T-helper 2 cell (primary cell): Measurements from ENCODE around the gene GPBP1.
"Not testable (repeated sequence)": the region's sequence is repeated elsewhere in the genome, so short reads cannot be mapped to it uniquely, and the experiment has no call there.

Experiments
- DNase-seq, 5 experiments: peaks; one replicate each; pipeline versions ENCODE4 v3.0.0 to v3.0.0-alpha.2; 2012 to 2022

Gene GPBP1

GRCh38 chr5:57177479-57178156, 3.8 kb downstream of the GPBP1 start:
- no peak for DNase-seq

GRCh38 chr5:57178238-57178637, 4.4 kb downstream of the GPBP1 start:
- not testable (repeated sequence) for DNase-seq

- DNase-seq, result no peak
These were observed 5.7 kb downstream of the GPBP1 start for GRCh38 chr5:57179262-57180200.

DNA sequence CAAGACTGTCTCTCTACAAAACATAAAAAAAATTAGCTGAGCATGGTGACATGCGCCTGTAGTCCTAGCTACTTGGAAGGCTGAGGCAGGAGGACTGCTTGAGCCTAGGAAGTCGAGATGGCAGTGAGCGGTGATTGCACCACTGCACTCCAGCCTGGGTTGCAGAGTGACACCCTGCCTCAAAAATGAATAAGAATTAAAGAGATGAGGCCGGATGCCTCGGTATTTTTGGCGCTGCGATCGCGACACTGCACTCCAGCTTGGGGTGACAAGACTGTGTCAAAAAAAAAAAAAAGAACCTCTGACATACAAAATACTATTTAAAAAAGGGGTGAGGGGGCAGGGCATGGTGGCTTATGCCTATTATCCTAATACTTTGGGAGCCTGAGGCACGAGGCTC, 7.3 kb downstream of the GPBP1 start:
- peak in 2 of 5 experiments; percentile 19 to 67 for DNase-seq

DNA sequence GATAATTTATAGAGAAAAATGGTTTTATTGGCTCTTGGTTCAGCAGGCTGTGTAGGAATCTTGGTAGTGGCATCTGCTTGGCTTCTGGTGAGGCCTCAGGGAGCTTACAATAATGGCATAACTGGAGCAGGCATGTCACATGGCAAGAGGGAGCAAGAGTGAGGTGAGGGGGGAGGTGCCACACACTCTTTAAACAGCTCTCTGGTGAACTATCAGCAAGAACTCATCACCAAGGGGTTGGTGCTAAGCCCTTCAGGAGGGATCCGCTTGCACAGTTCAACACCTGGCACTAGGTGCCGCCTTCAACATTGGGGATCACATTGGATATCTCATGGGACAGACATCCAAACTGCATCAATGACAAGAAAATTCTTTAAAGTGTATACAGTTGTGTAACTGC, 10.5 kb downstream of the GPBP1 start:
- peak in 1 of 5 experiments; percentile 36 for DNase-seq

GRCh38 chr5:57185313-57185712, 11.5 kb downstream of the GPBP1 start:
- no peak for DNase-seq

- no peak for DNase-seq
These were observed 12.3 kb downstream of the GPBP1 start for GRCh38 chr5:57186194-57186593.

- peak in 1 of 5 experiments; percentile 55 for DNase-seq
These were observed 14.1 kb downstream of the GPBP1 start for GRCh38 chr5:57187977-57188376.

DNA sequence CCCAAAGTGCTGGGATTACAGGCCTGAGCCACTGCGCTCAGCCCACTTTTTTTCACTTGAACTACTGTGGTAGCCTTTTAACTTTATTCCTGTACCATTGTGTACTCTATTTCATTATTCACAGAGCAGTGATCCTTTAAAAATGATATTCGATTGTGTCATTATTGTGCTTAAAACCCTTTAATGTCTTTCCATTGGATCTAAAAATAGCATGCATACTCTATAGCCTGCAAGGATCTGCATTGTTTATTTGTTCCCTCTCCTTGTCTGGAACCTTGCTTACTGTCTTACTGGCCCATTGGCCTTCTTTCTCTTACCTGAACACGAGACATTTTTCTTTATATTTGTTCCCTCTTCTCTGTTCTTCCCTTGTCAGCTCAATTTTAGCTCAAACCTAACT, 15.7 kb downstream of the GPBP1 start:
- no peak for DNase-seq

DNA sequence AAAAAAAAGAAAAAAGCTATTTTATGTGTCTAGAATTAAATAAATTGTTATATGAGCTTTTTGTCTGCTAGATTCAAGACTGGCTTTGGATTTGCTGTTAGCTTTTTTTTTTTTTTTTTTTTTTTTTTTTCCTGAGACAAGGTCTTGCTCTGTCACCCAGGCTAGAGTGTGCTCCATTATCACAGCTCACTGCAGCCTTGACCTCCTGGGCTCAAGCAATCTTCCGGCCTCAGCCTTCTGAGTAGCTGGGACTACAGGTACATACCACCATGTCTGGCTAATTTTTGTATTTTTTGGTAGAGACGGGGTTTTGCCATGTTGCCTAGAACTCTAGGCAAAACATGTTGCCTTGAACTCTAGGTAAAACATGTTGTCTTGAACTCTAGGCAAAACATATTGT, 16.7 kb downstream of the GPBP1 start:
- no peak for DNase-seq

DNA sequence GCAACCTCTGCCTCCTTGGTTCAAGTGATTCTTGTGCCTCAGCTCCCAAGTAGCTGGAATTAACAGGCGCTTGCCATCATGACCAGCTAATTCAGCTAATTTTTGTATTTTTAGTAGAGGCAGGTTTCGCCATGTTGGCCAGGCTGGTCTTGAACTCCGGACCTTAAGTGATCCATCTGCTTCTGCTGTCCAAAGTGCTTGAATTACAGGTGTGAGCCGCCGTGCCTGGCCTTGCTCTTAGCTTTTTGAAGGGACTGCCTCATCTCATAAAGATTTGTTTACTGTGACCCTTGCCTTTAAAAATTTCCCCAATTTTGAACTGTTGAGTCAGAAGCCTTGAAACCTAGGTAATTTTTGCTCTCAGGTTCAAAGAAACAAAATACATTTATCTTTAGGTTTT, 17.3 kb downstream of the GPBP1 start:
- no peak for DNase-seq

DNA sequence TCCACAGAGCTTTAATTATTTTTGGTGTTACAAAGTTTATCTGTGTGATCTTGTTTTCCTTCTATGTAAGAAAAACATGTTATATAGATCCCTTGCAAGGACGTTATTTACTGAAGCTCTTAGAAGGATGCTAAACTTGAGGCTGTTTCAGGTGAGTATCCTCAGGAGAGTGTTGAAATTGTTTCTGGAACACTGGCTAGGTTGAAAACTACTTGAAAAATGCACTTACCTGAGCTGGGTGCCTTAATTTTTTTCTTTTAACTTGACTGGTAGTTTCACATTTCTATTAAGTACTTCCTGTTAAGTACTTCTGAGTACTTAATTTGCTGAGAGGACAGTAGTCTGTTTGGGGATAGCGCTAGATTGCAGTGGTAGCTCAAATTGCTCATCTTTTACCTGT, 18.1 kb downstream of the GPBP1 start:
- no peak for DNase-seq

DNA sequence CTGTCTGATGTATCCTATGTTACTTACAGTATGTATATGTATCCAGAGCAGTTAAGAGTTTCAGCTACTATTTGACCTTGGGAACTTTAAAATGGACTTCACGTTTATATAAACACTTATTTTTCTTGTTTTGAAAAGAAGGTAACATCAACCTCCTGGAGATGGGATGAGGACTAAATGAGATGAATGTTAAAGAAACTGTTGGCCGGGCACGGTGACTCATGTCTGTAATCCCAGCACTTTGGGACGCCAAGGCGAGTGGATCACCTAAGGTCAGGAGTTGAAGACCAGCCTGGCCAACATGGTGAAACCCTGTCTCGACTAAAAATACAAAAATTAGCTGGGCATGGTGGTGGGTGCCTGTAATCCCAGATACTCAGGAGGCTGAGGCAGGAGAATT, 19.0 kb downstream of the GPBP1 start:
- DNase-seq, result not testable (repeated sequence)

DNA sequence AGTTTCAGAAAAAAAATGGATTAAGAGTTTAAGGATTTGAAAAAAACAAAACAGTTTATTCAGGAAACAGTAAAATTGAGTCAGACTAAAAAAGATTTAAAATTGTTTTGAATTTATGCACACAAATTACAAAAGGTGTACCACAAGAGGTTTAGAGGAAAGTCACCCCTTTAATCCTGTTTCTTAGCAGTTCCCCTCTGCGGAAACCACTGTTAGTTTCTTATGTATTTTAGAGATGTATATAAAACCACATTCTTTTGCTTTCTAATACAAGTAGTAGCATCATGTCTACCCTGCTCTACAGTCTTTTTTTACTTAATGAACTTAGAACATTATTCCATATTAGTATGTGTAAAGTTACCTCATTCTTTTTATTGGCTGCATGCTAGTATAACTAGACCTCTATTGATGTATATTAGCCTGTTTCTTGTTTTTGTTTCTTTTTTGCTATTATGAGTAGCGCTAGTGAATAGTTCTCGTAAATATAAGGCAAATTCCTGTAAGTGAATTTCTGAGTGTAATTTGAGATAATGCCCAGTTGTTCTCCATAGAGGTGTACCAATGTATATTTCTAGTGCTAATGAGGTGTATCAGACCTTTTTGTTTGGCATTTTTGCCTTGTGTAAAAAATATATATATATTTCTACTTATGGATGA, 20.0 kb downstream of the GPBP1 start:
- peak in 2 of 5 experiments; percentile 24 to 83 for DNase-seq

DNA sequence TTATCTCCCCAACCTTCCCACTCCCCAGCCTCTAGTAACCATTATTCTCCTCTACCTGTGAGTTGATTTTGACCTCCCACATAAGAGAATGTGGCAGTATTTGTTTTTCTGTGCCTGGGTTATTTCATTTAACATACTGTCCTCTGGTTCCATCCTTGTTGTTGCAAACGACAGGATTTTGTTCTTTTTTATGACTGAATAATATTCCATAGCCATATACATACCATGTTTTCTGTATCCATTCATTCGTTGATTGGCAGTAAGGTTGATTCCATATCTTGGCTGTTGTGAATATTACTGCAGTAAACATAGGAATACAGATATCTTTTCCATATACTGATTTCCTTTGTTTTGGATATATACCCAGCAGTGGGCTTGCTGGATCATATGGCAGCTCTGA, 20.8 kb downstream of the GPBP1 start:
- no peak for DNase-seq

- no peak for DNase-seq
These were observed 21.2 kb downstream of the GPBP1 start for GRCh38 chr5:57195060-57195459.

- DNase-seq, result peak in 1 of 5 experiments; percentile 35
These were observed 26.0 kb downstream of the GPBP1 start for GRCh38 chr5:57199866-57200265.

DNA sequence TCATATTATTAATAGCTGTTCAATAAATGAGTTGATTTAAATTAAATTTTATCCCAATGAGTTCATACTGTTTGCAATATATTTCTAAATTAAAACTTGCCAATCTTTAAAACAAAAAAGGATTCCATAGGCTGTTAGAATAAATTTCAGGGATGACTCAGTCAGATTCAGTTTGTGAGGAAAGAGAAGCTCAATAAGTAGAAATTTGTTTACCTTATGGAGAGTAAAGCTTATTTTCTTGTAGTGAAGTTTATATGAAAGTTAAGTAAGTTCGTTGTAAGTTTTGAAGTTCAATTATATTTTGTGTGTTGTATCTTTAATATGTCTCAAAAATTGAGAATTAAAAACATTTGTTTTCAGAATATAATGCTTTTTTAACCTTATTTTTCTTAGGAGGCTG, 29.0 kb downstream of the GPBP1 start:
- DNase-seq, result no peak

- DNase-seq, result no peak
These were observed 33.3 kb downstream of the GPBP1 start for GRCh38 chr5:57207007-57207653.

DNA sequence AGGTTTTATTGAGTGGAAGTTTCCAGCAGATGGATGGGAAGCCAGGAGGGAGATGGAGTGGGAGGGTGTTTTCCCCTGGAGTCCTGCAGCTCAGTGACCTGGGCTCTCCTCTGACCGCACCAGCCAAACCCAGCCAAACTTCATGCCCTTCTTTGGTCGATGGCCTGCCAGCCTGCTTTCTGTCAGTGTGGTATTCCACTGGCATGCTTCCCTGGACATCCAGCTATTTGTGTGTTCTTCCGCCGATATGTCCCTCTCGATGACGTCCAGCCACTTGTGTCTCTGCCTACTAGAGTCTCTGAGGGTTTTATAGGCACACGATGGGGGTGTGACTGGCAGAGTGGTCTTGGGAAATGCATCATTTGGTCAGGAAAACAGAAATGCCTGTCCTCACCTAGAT, 33.8 kb downstream of the GPBP1 start:
- DNase-seq, result no peak

- DNase-seq, result peak in 1 of 5 experiments; percentile 34
These were observed 35.6 kb downstream of the GPBP1 start for GRCh38 chr5:57209316-57210040.

DNA sequence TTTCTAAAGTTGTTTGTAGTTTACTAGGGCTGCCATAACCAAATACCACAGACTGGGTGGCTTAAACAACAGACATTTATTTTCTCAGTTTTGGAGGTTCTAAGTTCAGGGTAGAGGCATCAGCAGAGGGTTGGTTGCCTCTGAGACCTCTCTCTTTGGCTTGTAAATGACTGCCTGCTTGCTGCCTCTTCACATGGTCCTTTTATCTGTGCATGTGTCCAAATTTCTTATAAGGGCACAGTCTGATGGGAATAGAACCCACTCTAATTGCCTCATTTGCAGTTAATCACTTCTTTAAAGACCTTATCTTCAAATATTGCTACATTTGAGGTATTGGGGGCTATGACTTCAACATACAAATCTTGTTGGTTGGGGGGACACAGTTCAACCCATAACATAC, 36.8 kb downstream of the GPBP1 start:
- no peak for DNase-seq
